HL-60 (cell line): Measurements from ENCODE around the gene RGP1.

Experiments used
- DNase-seq, 2 experiments: peaks; one replicate each; pipeline ENCODE4 v3.0.0-alpha.2; 2010 to 2020; ENCODE audit warnings: low read depth in 1 of 2, low spot score in 1 of 2
- H3K27ac ChIP-seq: fragments of 250-450 bp; sonication (Bioruptor Pico); replicated peaks from 2 replicates; pipeline ENCODE4 v1.5.1; 2020; ENCODE audit warnings: mild to moderate bottlenecking, moderate library complexity
- H3K27me3 ChIP-seq: fragments of 250-450 bp; sonication (Bioruptor Pico); 2 replicates; pipeline ENCODE4 v1.5.1; 2021; ENCODE audit warnings: mild to moderate bottlenecking, moderate library complexity; ENCODE audit not compliant: insufficient read depth, poor library complexity, severe bottlenecking
- H3K4me3 ChIP-seq: replicated peaks from 2 replicates; pipeline ENCODE4 v1.5.1; 2011; ENCODE audit warnings: mild to moderate bottlenecking, control low read depth, low read length; ENCODE audit not compliant: insufficient read depth
- GABPA ChIP-seq: IDR thresholded peaks from 2 replicates; pipeline ENCODE4 v1.6.1; 2012; ENCODE audit warnings: low read depth
- POLR2AphosphoS5 ChIP-seq: IDR thresholded peaks from 2 replicates; pipeline ENCODE4 v1.6.1; 2012; ENCODE audit warnings: low read depth
- SPI1 ChIP-seq: IDR thresholded peaks from 2 replicates; pipeline ENCODE4 v1.6.1; 2012; ENCODE audit warnings: low read depth, mild to moderate bottlenecking, borderline replicate concordance
- TF ChIP-seq, protein P1 (sequence below): IDR thresholded peaks from 2 replicates; pipeline ENCODE4 v1.6.1; 2012; ENCODE audit warnings: low read depth; ENCODE audit not compliant: insufficient replicate concordance
- TF ChIP-seq, protein P2 (sequence below): IDR thresholded peaks from one replicate; pipeline ENCODE4 v1.5.1; 2011; ENCODE audit warnings: low read length, control low read depth, inconsistent platforms; ENCODE audit not compliant: insufficient read depth

The RGP1 gene

DNA sequence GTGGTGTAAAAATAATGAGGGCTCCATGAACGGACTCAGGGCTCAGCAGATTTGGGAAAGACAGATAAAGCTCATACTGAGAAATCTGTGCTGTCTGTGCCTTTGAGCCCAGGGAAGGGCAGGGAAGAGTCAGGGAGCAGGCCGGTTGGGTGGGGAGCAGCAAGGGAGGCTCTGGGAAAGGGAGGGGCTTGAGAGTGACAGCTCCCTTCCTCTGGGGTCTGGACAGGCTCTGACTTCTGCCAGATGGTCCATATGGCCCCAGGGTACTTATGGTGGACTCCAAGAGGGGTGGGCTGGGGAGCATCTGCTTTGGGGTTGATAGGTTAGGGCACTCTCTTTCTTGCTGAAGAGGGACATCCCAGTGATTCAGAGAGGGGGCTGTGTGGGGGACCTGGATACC, 44.4 kb downstream of the RGP1 start:
- TF ChIP-seq GABPA (no peak), SPI1 (no peak), POLR2AphosphoS5 (no peak)
- TF ChIP-seq, protein P1, sequence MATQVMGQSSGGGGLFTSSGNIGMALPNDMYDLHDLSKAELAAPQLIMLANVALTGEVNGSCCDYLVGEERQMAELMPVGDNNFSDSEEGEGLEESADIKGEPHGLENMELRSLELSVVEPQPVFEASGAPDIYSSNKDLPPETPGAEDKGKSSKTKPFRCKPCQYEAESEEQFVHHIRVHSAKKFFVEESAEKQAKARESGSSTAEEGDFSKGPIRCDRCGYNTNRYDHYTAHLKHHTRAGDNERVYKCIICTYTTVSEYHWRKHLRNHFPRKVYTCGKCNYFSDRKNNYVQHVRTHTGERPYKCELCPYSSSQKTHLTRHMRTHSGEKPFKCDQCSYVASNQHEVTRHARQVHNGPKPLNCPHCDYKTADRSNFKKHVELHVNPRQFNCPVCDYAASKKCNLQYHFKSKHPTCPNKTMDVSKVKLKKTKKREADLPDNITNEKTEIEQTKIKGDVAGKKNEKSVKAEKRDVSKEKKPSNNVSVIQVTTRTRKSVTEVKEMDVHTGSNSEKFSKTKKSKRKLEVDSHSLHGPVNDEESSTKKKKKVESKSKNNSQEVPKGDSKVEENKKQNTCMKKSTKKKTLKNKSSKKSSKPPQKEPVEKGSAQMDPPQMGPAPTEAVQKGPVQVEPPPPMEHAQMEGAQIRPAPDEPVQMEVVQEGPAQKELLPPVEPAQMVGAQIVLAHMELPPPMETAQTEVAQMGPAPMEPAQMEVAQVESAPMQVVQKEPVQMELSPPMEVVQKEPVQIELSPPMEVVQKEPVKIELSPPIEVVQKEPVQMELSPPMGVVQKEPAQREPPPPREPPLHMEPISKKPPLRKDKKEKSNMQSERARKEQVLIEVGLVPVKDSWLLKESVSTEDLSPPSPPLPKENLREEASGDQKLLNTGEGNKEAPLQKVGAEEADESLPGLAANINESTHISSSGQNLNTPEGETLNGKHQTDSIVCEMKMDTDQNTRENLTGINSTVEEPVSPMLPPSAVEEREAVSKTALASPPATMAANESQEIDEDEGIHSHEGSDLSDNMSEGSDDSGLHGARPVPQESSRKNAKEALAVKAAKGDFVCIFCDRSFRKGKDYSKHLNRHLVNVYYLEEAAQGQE = no peak
- TF ChIP-seq, protein P2, sequence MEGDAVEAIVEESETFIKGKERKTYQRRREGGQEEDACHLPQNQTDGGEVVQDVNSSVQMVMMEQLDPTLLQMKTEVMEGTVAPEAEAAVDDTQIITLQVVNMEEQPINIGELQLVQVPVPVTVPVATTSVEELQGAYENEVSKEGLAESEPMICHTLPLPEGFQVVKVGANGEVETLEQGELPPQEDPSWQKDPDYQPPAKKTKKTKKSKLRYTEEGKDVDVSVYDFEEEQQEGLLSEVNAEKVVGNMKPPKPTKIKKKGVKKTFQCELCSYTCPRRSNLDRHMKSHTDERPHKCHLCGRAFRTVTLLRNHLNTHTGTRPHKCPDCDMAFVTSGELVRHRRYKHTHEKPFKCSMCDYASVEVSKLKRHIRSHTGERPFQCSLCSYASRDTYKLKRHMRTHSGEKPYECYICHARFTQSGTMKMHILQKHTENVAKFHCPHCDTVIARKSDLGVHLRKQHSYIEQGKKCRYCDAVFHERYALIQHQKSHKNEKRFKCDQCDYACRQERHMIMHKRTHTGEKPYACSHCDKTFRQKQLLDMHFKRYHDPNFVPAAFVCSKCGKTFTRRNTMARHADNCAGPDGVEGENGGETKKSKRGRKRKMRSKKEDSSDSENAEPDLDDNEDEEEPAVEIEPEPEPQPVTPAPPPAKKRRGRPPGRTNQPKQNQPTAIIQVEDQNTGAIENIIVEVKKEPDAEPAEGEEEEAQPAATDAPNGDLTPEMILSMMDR = no peak
- no peaks in the 10 kb centered on the region for H3K27me3 ChIP-seq
- H3K4me3 ChIP-seq = no peak overlapping the region
- H3K27ac ChIP-seq = no peak overlapping the region
- DNase-seq = no peak

- H3K27me3 ChIP-seq = no peaks in the 10 kb centered on the region
- no peak for DNase-seq
- no peak overlapping the region for H3K4me3 ChIP-seq
- TF ChIP-seq GABPA (no peak), POLR2AphosphoS5 (no peak), SPI1 (no peak)
- TF ChIP-seq, protein P2 = no peak
- TF ChIP-seq, protein P1 = no peak
- H3K27ac ChIP-seq = no peak overlapping the region
These were observed 46.6 kb downstream of the RGP1 start for GRCh38 chr9:35795695-35796094.

- Histone ChIP-seq H3K4me3 (no peak overlapping the region), H3K27ac (no peak overlapping the region), H3K27me3 (no peaks in the 10 kb centered on the region)
- DNase-seq = no peak
- TF ChIP-seq, protein P1 = no peak
- TF ChIP-seq, protein P2 = no peak
- no peak for TF ChIP-seq POLR2AphosphoS5
- no peak for TF ChIP-seq SPI1
- no peak for TF ChIP-seq GABPA
These were observed 48.4 kb downstream of the RGP1 start for GRCh38 chr9:35797311-35798109.
